ENCODE results near the gene GEMIN7.

DNA sequence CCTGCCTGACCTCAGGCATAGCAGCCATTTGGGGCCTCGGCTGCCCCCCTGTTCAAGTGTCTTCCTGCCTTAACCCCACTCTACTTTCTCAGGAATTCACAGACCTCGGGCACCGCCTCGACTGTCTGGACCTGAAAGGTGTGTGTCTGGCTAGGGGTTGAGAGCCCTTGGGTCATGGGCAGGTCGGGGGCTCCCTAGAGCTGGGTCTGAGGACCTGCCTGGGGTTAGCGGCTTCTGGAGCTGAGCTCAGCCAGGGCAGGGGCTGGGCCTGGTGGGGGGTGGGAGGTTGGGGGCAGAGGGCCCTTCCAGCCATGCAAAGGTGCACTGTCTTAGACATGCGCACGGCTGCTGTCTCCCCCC lies 61.1 kb downstream of the GEMIN7 start:
- TF ChIP-seq CTCF (conservative IDR thresholded peaks at IDR 0.05 in 1 of 2, IDR thresholded peaks at IDR 0.05 in 1 of 2; ENCODE audit: low read depth in 1 of 2, low read length in 2 of 2): no peak
- no peak for TF ChIP-seq EZH2 (IDR thresholded peaks at IDR 0.05; ENCODE audit: low read length, missing control alignments)
